Measurements from ENCODE around the gene RILPL1. TPM values are rescaled to one million over a fixed set of nuclear protein-coding genes. Genes with fewer than 3 reads are reported as not detected.
A peak's percentile ranks its signal among the peaks of the same experiment; 100 is the strongest.
"Not testable (repeated sequence)": the region's sequence is repeated elsewhere in the genome, so short reads cannot be mapped to it uniquely, and the experiment has no call there.

The RILPL1 gene
- total and polyA plus RNA-seq, 4 donors = 1.3 to 2.7 (median 2.1) TPM

- no peak for DNase-seq (ENCODE audit: low spot score)
- peak overlapping the region; percentile 50 to 73 for H3K27ac ChIP-seq (ENCODE audit: low read depth in 1 of 2, low read length in 2 of 2)
- H3K27me3 ChIP-seq (ENCODE audit: control insufficient read depth in 4 of 4, insufficient read depth in 4 of 4, low read length in 3 of 4) = no peaks in the 10 kb centered on the region
- no peaks in the 10 kb centered on the region for H3K36me3 ChIP-seq (ENCODE audit: control insufficient read depth in 4 of 4, insufficient read depth in 3 of 4, low read depth in 1 of 4, low read length in 3 of 4)
- peak overlapping the region; percentile 52 to 72 for H3K9ac ChIP-seq (ENCODE audit: low read depth in 1 of 2, low read length in 2 of 2)
- WGBS = 26% methylated on average over 5 of the region's 5 CpGs
- no peaks in the 10 kb centered on the region for H3K9me3 ChIP-seq (ENCODE audit: control insufficient read depth in 4 of 4, low read length in 3 of 4)
- peak overlapping the region; percentile 72 to 87 (median 86) for H3K4me3 ChIP-seq (ENCODE audit: low read depth in 1 of 3, low read length in 3 of 3)
- TF ChIP-seq RAD21 (IDR thresholded peaks at IDR 0.05) (no peak), GABPA (IDR thresholded peaks at IDR 0.05 in 1 of 2, conservative IDR thresholded peaks at IDR 0.05 in 1 of 2) (no peak), RXRA (IDR thresholded peaks at IDR 0.05) (peak in 1 of 2 donors; percentile 39), HNF4A (conservative IDR thresholded peaks at IDR 0.05) (peak; percentile 32 to 72), SP1 (IDR thresholded peaks at IDR 0.05) (no peak)
- peaks cover 0 to 19% (median 13%) of the 10 kb centered on the region in 4 donors for H3K4me1 ChIP-seq (ENCODE audit: control insufficient read depth in 4 of 4, insufficient read depth in 4 of 4, low read length in 3 of 4)
Measured at GRCh38 chr12:123435636-123436016, 97.9 kb downstream of the RILPL1 start.

DNA sequence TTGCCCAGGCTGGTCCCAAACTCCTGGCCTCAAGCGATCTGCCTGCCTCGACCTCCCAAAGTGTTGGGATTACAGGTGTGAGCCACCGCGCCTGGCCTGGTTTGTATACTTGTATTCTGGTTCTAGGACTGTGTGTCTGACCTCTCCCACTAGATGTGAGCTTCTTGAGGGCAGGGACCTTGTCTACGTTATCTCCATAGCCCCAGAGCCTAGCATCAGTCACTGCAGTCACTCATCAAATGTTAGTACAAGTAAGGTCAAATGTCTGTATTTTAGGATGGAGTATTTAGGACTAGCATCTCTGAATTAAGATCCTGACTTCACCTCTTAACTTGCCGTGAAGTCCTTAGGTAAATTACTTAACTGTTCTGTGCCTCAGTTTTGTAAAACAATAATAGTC lies 99.9 kb downstream of the RILPL1 start:
- no peak for TF ChIP-seq FOXA1 (IDR thresholded peaks at IDR 0.05)
- TF ChIP-seq FOXA2 (IDR thresholded peaks at IDR 0.05) = no peak
- no peak for TF ChIP-seq SP1 (IDR thresholded peaks at IDR 0.05)
- TF ChIP-seq CTCF (IDR thresholded peaks at IDR 0.05; ENCODE audit: low read depth, low read length, missing input control) = no peak
- no peak for TF ChIP-seq RXRA (IDR thresholded peaks at IDR 0.05)
- no peak for TF ChIP-seq HNF4A (conservative IDR thresholded peaks at IDR 0.05)
- TF ChIP-seq, protein P1, sequence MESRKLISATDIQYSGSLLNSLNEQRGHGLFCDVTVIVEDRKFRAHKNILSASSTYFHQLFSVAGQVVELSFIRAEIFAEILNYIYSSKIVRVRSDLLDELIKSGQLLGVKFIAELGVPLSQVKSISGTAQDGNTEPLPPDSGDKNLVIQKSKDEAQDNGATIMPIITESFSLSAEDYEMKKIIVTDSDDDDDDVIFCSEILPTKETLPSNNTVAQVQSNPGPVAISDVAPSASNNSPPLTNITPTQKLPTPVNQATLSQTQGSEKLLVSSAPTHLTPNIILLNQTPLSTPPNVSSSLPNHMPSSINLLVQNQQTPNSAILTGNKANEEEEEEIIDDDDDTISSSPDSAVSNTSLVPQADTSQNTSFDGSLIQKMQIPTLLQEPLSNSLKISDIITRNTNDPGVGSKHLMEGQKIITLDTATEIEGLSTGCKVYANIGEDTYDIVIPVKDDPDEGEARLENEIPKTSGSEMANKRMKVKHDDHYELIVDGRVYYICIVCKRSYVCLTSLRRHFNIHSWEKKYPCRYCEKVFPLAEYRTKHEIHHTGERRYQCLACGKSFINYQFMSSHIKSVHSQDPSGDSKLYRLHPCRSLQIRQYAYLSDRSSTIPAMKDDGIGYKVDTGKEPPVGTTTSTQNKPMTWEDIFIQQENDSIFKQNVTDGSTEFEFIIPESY (IDR thresholded peaks at IDR 0.05) = no peak
- TF ChIP-seq JUND (IDR thresholded peaks at IDR 0.05) = no peak
- TF ChIP-seq EGR1 (IDR thresholded peaks at IDR 0.05; ENCODE audit: low read depth in 2 of 2) = no peak
- TF ChIP-seq TAF1 (conservative IDR thresholded peaks at IDR 0.05) = no peak
- TF ChIP-seq ATF3 (IDR thresholded peaks at IDR 0.05) = no peak
- no peak for TF ChIP-seq MAX (IDR thresholded peaks at IDR 0.05)
- H3K36me3 ChIP-seq (ENCODE audit: control insufficient read depth in 4 of 4, insufficient read depth in 3 of 4, low read depth in 1 of 4, low read length in 3 of 4) = peaks cover 0 to 2% (median under 1%) of the 10 kb centered on the region in 4 donors
- H3K27me3 ChIP-seq (ENCODE audit: control insufficient read depth in 4 of 4, insufficient read depth in 4 of 4, low read length in 3 of 4) = no peaks in the 10 kb centered on the region
- no peak overlapping the region for H3K27ac ChIP-seq (ENCODE audit: low read depth in 1 of 2, low read length in 2 of 2)
- no peak overlapping the region for H3K9ac ChIP-seq (ENCODE audit: low read depth in 1 of 2, low read length in 2 of 2)
- H3K4me1 ChIP-seq (ENCODE audit: control insufficient read depth in 4 of 4, insufficient read depth in 4 of 4, low read length in 3 of 4) = peaks cover 0 to 19% (median 13%) of the 10 kb centered on the region in 4 donors
- H3K9me3 ChIP-seq (ENCODE audit: control insufficient read depth in 4 of 4, low read length in 3 of 4) = no peaks in the 10 kb centered on the region
- DNase-seq (ENCODE audit: low spot score) = no peak
- WGBS = 94% methylated on average over 6 of the region's 6 CpGs
- H3K4me3 ChIP-seq (ENCODE audit: low read depth in 1 of 3, low read length in 3 of 3) = no peak overlapping the region

DNA sequence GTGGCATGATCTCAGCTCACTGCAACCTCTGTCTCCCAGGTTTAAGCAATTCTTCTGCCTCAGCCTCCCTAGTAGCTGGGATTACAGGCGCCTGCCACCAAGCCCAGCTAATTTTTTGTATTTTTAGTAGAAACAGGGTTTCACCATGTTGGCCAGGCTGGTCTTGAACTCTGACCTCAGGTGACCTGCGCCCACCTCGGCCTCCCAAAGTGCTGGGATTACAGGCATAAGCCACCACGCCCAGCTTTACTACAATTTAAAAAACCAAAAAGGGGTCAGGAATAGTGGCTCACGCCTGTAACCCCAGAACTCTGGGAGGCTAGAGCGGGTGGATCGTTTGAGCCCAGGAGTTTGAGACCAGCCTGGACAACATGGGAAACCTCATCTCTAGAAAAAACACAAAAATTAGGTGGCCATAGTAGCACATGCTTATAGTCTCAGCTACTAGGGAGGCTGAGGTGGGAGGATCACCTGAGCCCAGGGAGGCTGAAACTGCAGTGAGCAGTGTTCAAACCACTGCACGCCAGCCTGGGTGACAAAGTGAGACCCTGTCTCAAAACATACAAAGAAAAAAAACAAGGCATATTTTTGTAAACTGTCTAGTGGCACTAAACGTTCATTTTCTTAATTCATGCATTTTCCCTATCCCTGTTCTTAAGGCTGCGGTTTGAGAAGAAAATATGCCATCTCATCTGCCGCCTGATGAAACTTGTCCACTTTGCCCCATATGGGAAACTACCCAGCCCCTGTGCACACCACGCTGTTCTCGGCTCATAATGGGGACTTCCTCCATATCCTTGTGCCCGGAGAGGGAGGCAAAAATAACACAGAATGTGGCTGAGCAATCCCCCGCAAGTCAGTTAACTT lies 101.3 kb downstream of the RILPL1 start:
- H3K36me3 ChIP-seq (ENCODE audit: control insufficient read depth in 4 of 4, insufficient read depth in 3 of 4, low read depth in 1 of 4, low read length in 3 of 4); H3K9me3 ChIP-seq (ENCODE audit: control insufficient read depth in 4 of 4, low read length in 3 of 4); H3K27me3 ChIP-seq (ENCODE audit: control insufficient read depth in 4 of 4, insufficient read depth in 4 of 4, low read length in 3 of 4); DNase-seq (ENCODE audit: low spot score); H3K9ac ChIP-seq (ENCODE audit: low read depth in 1 of 2, low read length in 2 of 2); H3K4me3 ChIP-seq (ENCODE audit: low read depth in 1 of 3, low read length in 3 of 3): not testable (repeated sequence)
- Histone ChIP-seq H3K27ac (ENCODE audit: low read depth in 1 of 2, low read length in 2 of 2) (peak overlapping the region in 1 of 2 donors; percentile 7), H3K4me1 (ENCODE audit: control insufficient read depth in 4 of 4, insufficient read depth in 4 of 4, low read length in 3 of 4) (peaks cover 0 to 19% (median 13%) of the 10 kb centered on the region in 4 donors)
- 82% methylated on average over 15 of the region's 15 CpGs for WGBS

DNA sequence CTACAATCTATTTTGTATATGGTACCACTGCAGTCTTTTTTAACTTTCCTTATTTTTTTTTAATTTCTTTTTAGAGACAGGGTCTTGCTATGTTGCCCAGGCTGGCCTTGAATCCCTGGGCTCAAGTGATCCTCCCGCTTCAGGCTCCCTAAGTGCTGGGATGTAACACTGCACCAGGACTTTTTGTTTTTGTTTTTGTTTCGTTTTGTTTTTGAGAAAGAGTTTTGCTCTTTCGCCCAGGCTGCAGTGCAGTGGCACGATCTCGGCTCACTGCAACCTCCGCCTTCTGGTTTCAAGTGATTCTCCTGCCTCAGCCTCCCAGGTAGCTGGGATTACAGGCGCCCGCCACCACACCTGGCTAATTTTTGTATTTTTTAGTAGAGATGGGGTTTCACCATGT lies 104.4 kb downstream of the RILPL1 start:
- not testable (repeated sequence) for H3K9ac ChIP-seq (ENCODE audit: low read depth in 1 of 2, low read length in 2 of 2); DNase-seq (ENCODE audit: low spot score); H3K4me3 ChIP-seq (ENCODE audit: low read depth in 1 of 3, low read length in 3 of 3); H3K4me1 ChIP-seq (ENCODE audit: control insufficient read depth in 4 of 4, insufficient read depth in 4 of 4, low read length in 3 of 4); H3K27me3 ChIP-seq (ENCODE audit: control insufficient read depth in 4 of 4, insufficient read depth in 4 of 4, low read length in 3 of 4); H3K9me3 ChIP-seq (ENCODE audit: control insufficient read depth in 4 of 4, low read length in 3 of 4); H3K27ac ChIP-seq (ENCODE audit: low read depth in 1 of 2, low read length in 2 of 2); H3K36me3 ChIP-seq (ENCODE audit: control insufficient read depth in 4 of 4, insufficient read depth in 3 of 4, low read depth in 1 of 4, low read length in 3 of 4)
- 96% methylated on average over 8 of the region's 8 CpGs for WGBS
